ENCODE data around the gene SWAP70.

GRCh38 chr11:9772218-9772617 is 108.3 kb downstream of the SWAP70 start:
- TF ChIP-seq CTCF (conservative IDR thresholded peaks at IDR 0.05 in 1 of 2, IDR thresholded peaks at IDR 0.05 in 1 of 2; ENCODE audit: low read depth in 1 of 2, low read length in 2 of 2) = no peak
- TF ChIP-seq EZH2 (IDR thresholded peaks at IDR 0.05; ENCODE audit: low read length, missing control alignments) = no peak

Data from fibroblast of lung (primary cell).